Measurements from ENCODE around the gene SAMD8.
"Not testable (repeated sequence)": the region's sequence is repeated elsewhere in the genome, so short reads cannot be mapped to it uniquely, and the experiment has no call there.

DNA sequence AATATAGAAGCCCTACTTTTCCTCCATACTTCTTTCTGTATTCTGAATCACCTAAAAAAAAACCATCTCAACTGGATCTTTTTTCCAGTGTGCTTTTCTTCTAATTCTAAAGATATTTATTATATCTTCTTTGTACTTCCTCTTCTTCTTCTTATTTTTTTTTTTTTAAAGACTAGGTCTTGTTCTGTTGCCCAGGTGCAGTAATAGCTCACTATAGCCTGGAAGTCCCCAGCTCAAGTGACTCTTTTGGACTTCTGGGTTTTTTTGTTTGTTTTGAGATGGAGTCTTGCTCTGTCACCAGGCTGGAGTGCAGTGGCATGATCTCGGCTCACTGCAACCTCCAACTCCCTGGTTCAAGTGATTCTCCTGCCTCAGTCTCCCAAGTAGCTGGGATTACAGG, 17.5 kb downstream of the SAMD8 start:
- not testable (repeated sequence) for TF ChIP-seq CTCF, POLR2A (IDR thresholded peaks at IDR 0.05)

Data from thyroid gland (tissue), 4 donors.